K562 treated with DMSO at 1 percent for 24 hours (cell line): ENCODE data around the gene ADAMTS7. TPM values are rescaled to one million over a fixed set of nuclear protein-coding genes. Genes with fewer than 3 reads are reported as not detected.

Source experiments
- total RNA-seq: library from RNA; unstranded; fragments of 300-600 nt; gene quantifications from 2 replicates; pipeline ENCODE4 v1.2.3, GENCODE V29; 2022; ENCODE audit warnings: low read depth; ENCODE audit not compliant: insufficient read depth

Gene ADAMTS7, protein sequence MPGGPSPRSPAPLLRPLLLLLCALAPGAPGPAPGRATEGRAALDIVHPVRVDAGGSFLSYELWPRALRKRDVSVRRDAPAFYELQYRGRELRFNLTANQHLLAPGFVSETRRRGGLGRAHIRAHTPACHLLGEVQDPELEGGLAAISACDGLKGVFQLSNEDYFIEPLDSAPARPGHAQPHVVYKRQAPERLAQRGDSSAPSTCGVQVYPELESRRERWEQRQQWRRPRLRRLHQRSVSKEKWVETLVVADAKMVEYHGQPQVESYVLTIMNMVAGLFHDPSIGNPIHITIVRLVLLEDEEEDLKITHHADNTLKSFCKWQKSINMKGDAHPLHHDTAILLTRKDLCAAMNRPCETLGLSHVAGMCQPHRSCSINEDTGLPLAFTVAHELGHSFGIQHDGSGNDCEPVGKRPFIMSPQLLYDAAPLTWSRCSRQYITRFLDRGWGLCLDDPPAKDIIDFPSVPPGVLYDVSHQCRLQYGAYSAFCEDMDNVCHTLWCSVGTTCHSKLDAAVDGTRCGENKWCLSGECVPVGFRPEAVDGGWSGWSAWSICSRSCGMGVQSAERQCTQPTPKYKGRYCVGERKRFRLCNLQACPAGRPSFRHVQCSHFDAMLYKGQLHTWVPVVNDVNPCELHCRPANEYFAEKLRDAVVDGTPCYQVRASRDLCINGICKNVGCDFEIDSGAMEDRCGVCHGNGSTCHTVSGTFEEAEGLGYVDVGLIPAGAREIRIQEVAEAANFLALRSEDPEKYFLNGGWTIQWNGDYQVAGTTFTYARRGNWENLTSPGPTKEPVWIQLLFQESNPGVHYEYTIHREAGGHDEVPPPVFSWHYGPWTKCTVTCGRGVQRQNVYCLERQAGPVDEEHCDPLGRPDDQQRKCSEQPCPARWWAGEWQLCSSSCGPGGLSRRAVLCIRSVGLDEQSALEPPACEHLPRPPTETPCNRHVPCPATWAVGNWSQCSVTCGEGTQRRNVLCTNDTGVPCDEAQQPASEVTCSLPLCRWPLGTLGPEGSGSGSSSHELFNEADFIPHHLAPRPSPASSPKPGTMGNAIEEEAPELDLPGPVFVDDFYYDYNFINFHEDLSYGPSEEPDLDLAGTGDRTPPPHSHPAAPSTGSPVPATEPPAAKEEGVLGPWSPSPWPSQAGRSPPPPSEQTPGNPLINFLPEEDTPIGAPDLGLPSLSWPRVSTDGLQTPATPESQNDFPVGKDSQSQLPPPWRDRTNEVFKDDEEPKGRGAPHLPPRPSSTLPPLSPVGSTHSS (N-terminal part only)
- 0.10 and 0.24 TPM in 2 replicates for total RNA-seq

DNA sequence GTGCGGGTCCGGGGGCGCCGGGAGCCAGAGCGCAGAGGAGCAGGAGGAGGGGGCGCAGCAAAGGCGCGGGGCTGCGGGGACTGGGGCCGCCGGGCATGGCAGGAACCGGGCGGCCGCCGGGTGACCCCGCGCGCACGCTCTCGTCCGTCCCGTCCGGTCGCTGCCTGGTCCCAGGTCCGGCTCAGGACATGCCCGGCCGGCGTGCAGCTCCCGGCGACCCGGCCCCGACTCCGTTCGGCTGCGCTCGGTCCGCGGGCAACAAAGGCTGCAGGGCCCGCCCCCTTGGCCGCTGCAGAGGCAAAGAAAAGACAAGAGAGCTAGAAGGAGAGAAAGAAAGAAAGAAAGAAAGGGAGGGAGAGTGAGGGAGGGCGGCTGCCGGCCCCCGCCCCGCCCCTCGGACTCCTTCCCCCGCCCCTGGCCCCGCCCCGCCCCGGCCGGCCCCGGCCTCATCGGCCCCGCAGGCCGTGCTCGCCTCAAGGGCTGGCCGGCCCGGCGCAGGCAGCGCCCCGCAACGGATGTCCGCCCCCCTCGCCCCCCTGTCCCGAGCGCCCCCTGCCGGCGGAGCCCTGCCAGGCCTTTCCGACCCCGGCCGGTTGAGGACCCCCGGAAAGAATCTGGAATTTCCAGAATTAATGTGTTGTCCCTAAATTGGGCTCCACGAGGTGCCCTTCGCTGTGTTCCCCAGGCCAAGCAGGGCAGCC lies at the start of gene ADAMTS7:
Gene ADAMTS7 (minus strand): TSS at position 341 of the 701 bp plus-strand sequence. CDS start 244 bp downstream, at position 97.

Other genes starting within 250 kb of the ADAMTS7 start
- 2.6 and 10.9 TPM in 2 replicates for gene CHRNA5, start 245.9 kb downstream of the ADAMTS7 start, total RNA-seq
- gene CHRNA3, start 190.5 kb downstream of the ADAMTS7 start, total RNA-seq = 0.23 TPM in 1 of 2 replicates, not detected in the other
- 0.25 TPM in 1 of 2 replicates, not detected in the other for gene CHRNB4, start 170.3 kb downstream of the ADAMTS7 start, total RNA-seq
- 210 and 215 TPM in 2 replicates for gene MORF4L1, start 61.4 kb upstream of the ADAMTS7 start, total RNA-seq
- gene CTSH, start 133.6 kb upstream of the ADAMTS7 start, total RNA-seq = 108 and 121 TPM in 2 replicates